ENCODE results near the gene SPIN1. TPM values are rescaled to one million over a fixed set of nuclear protein-coding genes. Genes with fewer than 3 reads are reported as not detected.

Gene SPIN1
- total RNA-seq, 1 donor from 2014 or later, result 11.6 TPM

DNA sequence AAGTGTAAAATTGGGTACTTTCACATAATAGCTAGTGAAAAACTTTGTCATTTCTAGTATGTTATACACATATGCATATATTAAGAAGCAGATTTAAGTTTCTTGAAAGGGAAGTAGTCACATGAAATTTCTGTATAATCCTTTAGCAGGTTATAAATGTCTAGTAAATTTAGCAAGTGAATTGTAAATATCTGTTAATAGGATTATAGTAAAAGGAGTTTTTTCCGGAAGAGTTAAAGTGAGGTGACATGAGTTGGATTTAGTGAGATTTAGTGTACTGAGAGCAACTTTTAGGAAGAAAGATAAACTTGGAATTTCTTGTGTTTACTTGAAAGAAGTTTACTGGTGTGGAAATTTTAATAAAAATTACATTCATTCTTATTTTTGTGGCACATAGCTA lies 38.4 kb downstream of the SPIN1 start:
- H3K4me1 ChIP-seq, result peaks cover 0 to 2% of the 10 kb centered on the region in 2 donors
- intact Hi-C loops (cut with DNase I), result no loop called here
- TF ChIP-seq, protein P1, sequence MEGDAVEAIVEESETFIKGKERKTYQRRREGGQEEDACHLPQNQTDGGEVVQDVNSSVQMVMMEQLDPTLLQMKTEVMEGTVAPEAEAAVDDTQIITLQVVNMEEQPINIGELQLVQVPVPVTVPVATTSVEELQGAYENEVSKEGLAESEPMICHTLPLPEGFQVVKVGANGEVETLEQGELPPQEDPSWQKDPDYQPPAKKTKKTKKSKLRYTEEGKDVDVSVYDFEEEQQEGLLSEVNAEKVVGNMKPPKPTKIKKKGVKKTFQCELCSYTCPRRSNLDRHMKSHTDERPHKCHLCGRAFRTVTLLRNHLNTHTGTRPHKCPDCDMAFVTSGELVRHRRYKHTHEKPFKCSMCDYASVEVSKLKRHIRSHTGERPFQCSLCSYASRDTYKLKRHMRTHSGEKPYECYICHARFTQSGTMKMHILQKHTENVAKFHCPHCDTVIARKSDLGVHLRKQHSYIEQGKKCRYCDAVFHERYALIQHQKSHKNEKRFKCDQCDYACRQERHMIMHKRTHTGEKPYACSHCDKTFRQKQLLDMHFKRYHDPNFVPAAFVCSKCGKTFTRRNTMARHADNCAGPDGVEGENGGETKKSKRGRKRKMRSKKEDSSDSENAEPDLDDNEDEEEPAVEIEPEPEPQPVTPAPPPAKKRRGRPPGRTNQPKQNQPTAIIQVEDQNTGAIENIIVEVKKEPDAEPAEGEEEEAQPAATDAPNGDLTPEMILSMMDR (IDR thresholded peaks at IDR 0.05), result no peak
- no peaks in the 10 kb centered on the region for H3K9me3 ChIP-seq
- no peak for DNase-seq (ENCODE audit: low spot score in 2 of 2)
- peaks cover 7 to 38% of the 10 kb centered on the region in 2 donors for H3K36me3 ChIP-seq
- H3K27me3 ChIP-seq, result no peaks in the 10 kb centered on the region
- H3K27ac ChIP-seq, result no peak overlapping the region
- H3K4me3 ChIP-seq, result no peak overlapping the region

DNA sequence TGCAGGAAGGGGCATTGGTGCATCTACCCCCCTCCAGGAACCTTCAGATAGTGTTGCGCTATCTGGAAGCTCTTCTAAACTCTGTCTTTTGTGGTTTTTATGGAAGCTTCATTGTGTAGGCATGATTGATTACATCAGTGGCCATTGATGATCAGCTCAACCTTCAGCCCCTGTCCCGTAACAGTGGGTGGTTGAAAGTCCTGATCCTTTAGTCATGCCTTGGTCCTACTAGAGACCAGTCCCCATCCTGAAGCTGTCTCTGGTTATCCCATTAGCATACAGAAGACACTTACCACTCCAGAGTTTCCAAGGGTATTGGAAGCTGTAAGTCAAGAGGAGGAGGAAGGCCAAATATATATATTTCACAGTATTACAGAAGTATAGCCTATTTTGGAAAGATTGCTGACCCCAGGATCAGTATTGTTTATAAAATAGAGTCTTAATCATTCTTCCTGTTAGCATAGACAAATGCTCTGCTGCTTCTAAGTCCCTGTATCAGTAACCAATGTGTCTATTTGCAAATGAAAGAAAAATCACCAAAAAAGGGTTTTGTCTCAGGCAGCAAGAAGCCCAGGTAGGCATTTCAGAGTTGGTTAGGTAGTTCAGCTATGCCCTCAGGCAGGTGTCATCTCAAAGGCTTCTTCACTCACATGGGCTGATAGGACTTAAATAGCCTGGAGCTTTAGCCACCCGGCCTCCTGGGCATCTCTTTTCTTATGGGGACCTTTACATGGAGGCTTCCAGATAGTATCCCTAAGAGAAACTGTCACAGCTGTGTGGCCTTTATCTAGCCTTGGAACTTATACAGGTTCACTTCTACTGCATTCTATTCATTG lies 41.6 kb downstream of the SPIN1 start:
- no peak for DNase-seq (ENCODE audit: low spot score in 2 of 2)
- no peaks in the 10 kb centered on the region for H3K9me3 ChIP-seq
- H3K4me3 ChIP-seq, result no peak overlapping the region
- peaks cover 0 to 2% of the 10 kb centered on the region in 2 donors for H3K4me1 ChIP-seq
- TF ChIP-seq, protein P1 (IDR thresholded peaks at IDR 0.05), result no peak
- H3K27ac ChIP-seq, result no peak overlapping the region
- intact Hi-C loops (cut with DNase I), result no loop called here
- H3K36me3 ChIP-seq, result peaks cover 5 to 60% of the 10 kb centered on the region in 2 donors
- H3K27me3 ChIP-seq, result no peaks in the 10 kb centered on the region

DNA sequence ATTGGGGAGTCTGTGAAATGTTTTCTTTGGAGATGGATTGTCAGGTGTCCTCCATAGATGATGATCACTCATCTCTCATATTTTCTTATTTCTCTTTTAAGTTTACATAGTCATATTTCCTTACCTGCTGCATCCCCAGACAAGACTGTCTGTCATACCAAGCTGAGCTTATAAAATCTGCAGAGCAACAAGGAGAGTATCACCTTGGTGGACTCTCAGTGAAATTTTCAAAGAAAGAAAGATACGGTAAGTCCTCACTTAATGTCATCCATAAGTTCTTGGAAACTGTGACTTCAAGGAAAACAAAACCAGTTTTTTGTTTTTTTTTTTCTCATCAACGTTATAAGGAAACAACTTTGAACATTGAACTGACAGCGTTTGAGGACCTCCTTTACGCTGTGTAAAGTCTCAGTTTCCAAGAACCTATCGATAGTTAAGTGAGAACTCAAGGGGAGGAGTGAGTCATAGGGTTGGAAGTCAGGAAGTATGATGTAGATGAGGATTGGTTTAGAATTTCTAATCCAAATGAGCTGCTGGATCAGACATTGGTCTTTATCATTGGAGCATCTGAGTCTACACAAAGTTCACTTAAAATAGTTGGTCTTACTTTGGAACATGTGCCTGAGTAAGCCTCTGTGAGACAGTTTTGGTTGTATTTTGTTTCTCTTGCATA lies 45.5 kb downstream of the SPIN1 start:
- intact Hi-C loops (cut with DNase I), result no loop called here
- H3K4me3 ChIP-seq, result no peak overlapping the region
- no peaks in the 10 kb centered on the region for H3K4me1 ChIP-seq
- no peak overlapping the region for H3K27ac ChIP-seq
- TF ChIP-seq, protein P1 (IDR thresholded peaks at IDR 0.05), result no peak
- no peaks in the 10 kb centered on the region for H3K9me3 ChIP-seq
- DNase-seq (ENCODE audit: low spot score in 2 of 2), result no peak
- no peaks in the 10 kb centered on the region for H3K27me3 ChIP-seq
- H3K36me3 ChIP-seq, result peaks cover 0 to 63% of the 10 kb centered on the region in 2 donors

DNA sequence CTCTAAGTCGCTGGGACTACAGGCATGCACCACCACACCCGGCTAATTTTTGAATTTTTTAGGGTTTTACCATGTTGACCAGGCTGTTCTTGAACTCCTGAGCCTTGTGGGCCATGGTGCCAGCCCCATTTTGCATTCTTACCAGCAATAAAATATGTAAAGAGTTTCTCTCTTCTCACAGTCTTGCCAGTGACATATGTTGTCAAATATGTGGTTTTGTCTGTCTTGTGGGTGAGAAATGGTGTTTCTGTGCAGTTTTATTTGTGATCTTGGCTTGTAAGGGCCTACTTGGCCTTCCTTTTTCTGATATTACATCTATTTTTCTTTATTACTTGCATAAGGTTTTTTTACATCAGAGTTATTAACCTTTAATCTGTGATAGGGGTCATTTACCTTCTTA lies 47.1 kb downstream of the SPIN1 start:
- Histone ChIP-seq H3K4me3 (no peak overlapping the region), H3K27ac (no peak overlapping the region)

DNA sequence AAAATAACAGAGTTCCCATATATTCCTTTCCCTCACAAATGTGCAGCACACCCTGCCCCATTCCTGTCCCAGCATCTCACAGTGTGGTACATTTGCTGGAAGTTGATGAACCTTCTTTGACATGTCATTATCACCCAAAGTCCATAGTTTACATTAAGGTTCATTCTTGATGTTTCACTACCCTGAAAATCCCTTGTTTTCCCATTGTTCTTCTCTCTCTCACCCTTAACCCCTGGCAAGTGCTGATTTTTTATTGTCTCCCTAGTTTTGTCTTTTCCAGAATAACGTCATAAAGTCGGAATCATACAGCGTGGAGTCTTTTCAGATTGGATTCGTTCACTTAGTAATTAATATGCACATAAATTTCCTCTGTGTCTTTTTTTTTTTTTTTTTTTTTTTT lies 48.1 kb downstream of the SPIN1 start:
- no peak overlapping the region for H3K4me3 ChIP-seq
- H3K9me3 ChIP-seq, result no peaks in the 10 kb centered on the region
- H3K4me1 ChIP-seq, result no peaks in the 10 kb centered on the region
- no peaks in the 10 kb centered on the region for H3K27me3 ChIP-seq
- no peak for DNase-seq (ENCODE audit: low spot score in 2 of 2)
- peaks cover 0 to 49% of the 10 kb centered on the region in 2 donors for H3K36me3 ChIP-seq
- intact Hi-C loops (cut with DNase I), result no loop called here
- TF ChIP-seq, protein P1 (IDR thresholded peaks at IDR 0.05), result no peak
- H3K27ac ChIP-seq, result no peak overlapping the region

More for the DNA sequence above, 47.1 kb downstream of the SPIN1 start:
- H3K9me3 ChIP-seq, result no peaks in the 10 kb centered on the region
- intact Hi-C loops (cut with DNase I), result no loop called here
- H3K4me1 ChIP-seq, result no peaks in the 10 kb centered on the region
- H3K27me3 ChIP-seq, result no peaks in the 10 kb centered on the region
- H3K36me3 ChIP-seq, result peaks cover 0 to 55% of the 10 kb centered on the region in 2 donors
- TF ChIP-seq, protein P1 (IDR thresholded peaks at IDR 0.05), result no peak
- DNase-seq (ENCODE audit: low spot score in 2 of 2), result no peak
